GM12801 (cell line): Measurements from ENCODE around the gene ROR2.

Experiments used
- CTCF ChIP-seq: IDR thresholded peaks from one replicate; pipeline ENCODE4 v1.5.1; 2011; ENCODE audit warnings: control low read depth; ENCODE audit not compliant: insufficient read length; ENCODE audit errors: extremely low read depth

ROR2 gene

GRCh38 chr9:91781906-91782305 is 168.1 kb downstream of the ROR2 start:
- TF ChIP-seq CTCF: no peak

- TF ChIP-seq CTCF: no peak
These were observed 168.9 kb downstream of the ROR2 start for GRCh38 chr9:91781116-91781515.

DNA sequence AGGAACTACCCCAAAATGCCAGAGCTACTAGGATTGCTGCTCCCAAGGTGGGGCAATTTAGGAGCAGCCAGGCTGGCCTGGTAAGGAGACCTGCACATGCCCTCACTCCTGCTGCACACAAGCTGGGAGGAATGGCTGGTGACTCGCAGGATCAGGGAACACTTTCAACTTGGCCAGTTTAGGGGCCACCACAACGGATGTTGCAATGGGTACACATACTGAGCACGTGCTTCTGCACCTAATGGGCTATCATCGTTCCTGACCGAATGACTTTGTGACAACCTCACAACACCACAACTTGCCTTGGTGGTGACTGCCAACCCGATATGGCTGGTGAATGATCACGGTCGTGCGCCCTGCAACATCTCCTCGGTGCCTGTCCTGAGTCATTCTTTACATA is 172.0 kb downstream of the ROR2 start:
- no peak for TF ChIP-seq CTCF

DNA sequence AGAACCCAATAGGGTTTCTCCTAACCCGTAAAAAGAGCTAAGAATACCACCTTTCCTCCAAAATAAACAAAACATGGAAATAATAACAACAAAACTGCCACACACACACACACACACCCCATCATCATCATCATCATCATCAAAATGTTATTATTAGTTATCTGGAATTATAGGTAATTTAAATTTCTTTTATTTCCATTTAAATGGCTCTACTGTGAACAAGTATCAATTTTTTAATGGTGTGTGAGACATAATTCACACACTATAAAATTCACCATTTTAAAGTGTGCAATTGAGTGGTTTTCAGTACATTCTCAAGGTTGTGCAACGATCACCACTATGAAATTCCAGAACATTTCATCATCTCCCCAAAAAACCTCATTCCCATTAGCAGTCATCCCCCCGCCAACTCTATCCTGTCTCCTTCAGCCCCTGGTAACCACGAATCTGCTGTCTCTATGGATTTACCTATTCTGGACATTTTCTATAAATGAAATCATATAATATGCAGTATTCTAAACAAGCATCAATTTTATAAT is 172.7 kb downstream of the ROR2 start:
- no peak for TF ChIP-seq CTCF

DNA sequence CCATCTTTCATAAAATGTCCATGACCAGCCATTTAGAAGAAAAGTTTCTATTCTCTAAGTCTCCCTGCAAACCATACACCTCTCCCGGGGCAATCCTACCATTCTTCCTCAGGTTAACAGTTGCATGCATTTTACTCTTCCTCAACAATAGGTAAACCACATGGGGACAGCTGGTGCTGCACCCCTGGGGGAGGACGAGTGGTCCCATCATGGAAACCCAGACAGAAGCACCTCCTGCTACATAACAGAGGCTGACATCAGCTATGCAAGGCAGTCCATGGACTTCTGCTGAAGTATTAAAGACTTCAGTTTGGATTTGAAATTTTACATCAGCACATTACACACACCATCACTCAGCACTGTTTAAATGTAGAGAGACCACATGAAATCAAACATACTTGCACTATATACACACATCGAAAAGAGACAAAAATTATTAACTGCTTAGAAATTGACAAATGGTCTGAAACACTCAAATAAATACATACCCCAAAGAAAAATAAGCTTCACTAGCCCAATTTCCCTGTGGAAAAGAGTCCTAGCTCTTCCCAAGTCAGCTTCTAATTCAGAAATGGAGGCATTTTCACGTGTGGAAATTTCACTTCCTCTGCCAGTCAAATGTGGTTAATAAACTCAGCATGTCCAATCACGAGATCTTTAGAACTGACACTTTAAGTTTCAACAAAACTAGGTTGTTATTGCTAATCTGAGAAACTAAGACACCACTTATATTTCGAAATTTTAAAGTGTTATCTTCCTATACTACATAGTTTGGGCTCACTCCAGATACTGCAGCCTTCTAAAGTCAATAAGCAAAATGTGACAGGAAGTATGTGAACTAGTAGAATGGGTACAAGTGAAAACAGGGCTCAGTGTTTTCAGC is 173.4 kb downstream of the ROR2 start:
- no peak for TF ChIP-seq CTCF

DNA sequence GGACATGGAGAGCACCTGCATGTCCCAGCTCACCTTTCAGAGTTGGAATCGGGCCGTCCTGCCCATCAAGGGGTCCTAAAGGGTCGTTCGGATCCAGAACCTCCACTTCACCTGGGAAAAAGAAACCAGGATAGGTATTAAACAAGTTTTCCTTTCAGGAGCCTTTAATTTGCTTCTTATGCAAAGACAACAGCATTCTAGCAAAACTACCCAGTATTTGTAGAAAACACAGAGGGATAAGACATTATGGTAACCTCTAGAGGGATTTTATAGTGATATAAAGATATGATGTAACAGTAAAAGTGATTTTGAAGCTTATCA is 174.4 kb downstream of the ROR2 start:
- no peak for TF ChIP-seq CTCF

- no peak for TF ChIP-seq CTCF
These were observed 174.9 kb downstream of the ROR2 start for GRCh38 chr9:91775011-91775707.
